D721Med (cell line): ENCODE data around the gene ACYP1.

Source experiments
- DNase-seq: peaks from one replicate; pipeline ENCODE4 v3.0.0; 2011; ENCODE audit warnings: low spot score; ENCODE audit not compliant: insufficient read length
- FAIRE-seq: peaks from 2 replicates; lab custom pipeline; 2011; peaks lifted over from hg19 to GRCh38; lab: Jason Lieb, UNC
- CTCF ChIP-seq: IDR thresholded peaks from 2 replicates; pipeline ENCODE4 v1.5.1; 2012; ENCODE audit warnings: mild to moderate bottlenecking, control low read depth; ENCODE audit not compliant: insufficient read depth; ENCODE audit errors: missing control alignments

The ACYP1 gene

DNA sequence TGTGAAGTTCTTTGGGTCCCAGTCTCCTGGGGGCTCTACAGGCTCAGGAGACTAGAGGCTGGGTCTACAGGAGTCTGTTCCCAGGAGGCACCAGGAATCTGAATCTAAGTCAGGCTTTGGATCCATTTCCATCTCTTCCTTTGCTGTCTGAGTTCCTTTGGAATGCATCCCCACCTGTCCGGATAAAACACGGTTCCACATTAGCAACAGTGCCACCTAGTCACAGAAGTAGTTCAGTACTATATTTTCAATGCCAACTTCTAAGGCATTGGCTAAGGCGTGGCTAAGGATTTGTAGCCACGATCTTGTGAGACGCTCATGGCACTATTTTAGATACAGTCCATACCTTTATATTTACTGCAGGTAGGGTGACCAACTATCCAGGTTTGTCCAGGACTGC, 20.7 kb upstream of the ACYP1 start:
- peak; percentile 10 for TF ChIP-seq CTCF
- DNase-seq: no peak
- FAIRE-seq: no peak

DNA sequence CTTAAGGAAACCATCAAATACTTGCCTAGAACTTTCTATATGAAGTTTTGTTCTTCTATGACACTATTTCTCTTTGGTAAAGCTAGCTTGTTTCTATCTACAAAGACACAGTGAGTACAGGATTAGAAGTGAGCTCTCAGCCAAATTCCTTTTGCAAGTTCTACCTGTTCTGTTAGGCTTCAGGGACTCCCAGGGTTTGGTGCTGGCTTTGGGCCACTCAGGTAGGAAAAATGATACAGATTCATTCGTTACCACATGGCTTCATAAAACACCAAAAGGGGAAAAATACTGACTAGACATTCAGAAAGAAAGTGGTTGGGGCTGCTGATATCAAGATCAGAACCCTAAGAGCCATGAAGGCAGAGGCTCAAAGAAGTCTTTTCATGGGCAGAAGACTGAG, 19.4 kb upstream of the ACYP1 start:
- no peak for DNase-seq
- no peak for TF ChIP-seq CTCF
- no peak for FAIRE-seq

- FAIRE-seq (no peak), DNase-seq (no peak)
- no peak for TF ChIP-seq CTCF
These were observed 17.9 kb upstream of the ACYP1 start for GRCh38 chr14:75081660-75082229.

DNA sequence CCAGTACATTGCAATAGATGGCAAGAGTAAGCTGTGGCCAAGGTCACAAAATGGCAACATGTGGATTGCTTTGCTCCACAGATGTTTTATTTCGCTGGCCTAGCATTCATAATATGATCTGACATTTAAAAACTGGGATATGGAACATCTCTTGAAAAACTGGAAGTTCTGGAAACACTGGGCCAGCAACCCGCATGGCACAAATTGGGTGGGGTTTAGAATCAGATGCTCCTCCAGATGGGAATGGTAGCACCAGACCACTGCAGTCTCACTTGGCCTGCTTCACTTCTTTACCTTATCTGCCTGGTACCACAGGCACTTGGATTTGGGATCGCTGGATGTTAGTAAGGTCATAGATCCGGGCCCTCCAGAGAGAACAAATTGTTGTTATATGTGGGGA, 15.7 kb upstream of the ACYP1 start:
- TF ChIP-seq CTCF: no peak
- DNase-seq: no peak
- FAIRE-seq: no peak

DNA sequence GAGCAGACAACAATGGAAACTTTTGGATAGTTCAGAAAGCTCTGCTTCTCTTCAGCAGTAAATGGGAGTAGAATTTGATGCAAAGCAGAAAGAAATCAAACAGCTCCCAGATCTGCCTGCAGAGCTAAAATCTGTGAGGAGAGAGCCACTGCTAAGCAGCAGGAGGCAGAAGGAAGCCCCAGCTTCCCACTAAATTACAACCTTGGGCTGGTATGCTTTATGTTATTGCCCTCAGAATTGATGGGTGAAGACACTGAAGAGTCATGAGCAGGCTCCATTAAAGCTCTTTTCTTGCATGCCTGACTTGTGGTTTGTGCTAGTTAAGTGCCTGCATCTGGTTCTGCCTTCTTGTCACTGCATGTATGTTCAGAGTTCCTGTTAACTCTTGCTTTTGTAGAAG, 14.0 kb upstream of the ACYP1 start:
- TF ChIP-seq CTCF: no peak
- FAIRE-seq: no peak
- DNase-seq: no peak

GRCh38 chr14:75070383-75070782, 6.6 kb upstream of the ACYP1 start:
- FAIRE-seq (no peak), DNase-seq (no peak)
- no peak for TF ChIP-seq CTCF

DNA sequence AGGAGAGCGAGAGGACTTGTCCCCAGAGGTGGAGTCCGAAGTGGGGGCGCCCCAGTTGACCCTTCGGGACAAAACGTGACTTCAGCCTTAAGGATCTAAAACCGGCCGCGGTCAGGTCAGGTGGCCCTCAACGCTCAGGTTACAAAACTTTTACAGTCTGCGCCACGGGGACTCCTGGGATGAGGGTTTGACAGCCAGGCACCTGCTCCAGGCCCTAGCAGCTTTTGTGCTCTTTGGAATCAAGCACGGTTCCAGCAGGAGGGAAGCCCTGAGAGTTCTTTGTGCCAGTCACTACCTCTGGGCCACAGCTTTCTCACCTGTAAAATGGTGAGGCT, 6.0 kb upstream of the ACYP1 start:
- DNase-seq (no peak), FAIRE-seq (no peak)
- no peak for TF ChIP-seq CTCF
